ENCODE data around the gene LSM3. TPM values are rescaled to one million over a fixed set of nuclear protein-coding genes. Genes with fewer than 3 reads are reported as not detected.

LSM3 gene
- total and polyA plus RNA-seq, 9 of the 15 experiments (the other 6 are each of a cell fraction or from before 2014, with no cell fraction given), result 33.8 to 203 (median 61.2) TPM

DNA sequence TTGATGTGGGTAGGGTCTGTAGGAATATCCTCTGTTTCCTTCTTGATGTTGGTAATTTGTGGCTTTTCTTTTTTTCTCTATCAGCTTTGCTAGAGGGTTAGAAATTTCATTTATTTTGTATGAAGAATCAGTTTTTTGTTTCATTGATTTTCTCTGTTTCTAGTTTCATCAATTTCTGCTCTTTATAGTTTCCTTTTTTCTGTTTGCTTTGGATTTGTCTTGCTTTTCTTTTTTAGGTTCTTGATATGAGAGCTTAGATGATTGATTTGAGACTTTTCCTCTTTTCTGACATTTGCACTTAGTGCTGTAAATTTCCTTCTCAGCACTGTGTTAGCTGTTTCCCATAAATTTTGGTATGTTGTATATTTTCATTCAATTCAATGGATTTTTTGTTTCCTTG lies 61.3 kb downstream of the LSM3 start:
- H3K79me2 ChIP-seq (ENCODE audit: control insufficient read depth, insufficient read depth, low read length), result no peaks in the 10 kb centered on the region
- ATAC-seq (no peak), FAIRE-seq (no peak), DNase-seq (ENCODE audit: extremely low read depth in 1 of 4, low spot score in 3 of 4) (no peak)
- H3K27me3 ChIP-seq (ENCODE audit: control insufficient read depth in 2 of 2, insufficient read depth in 2 of 2, low read length in 2 of 2), result no peaks in the 10 kb centered on the region
- intact Hi-C loops (cut with micrococcal nuclease), result no loop called here
- no peak overlapping the region for H3K4me2 ChIP-seq (ENCODE audit: insufficient read depth, low read length)
- H3K9ac ChIP-seq (ENCODE audit: insufficient read depth in 1 of 2, low read depth in 2 of 2, low read length in 2 of 2), result no peak overlapping the region
- ChIA-PET CTCF (ENCODE audit: low intra/inter-chr PET ratio) (no interaction called here), POLR2A (interaction anchor here (1.4 to 1.9 kb wide), 2 partner anchors 9 to 60 kb away, joined by 3 to 5 read pairs; no protein-coding TSS in a partner anchor)
- no peaks in the 10 kb centered on the region for H3K9me1 ChIP-seq (ENCODE audit: control insufficient read depth, insufficient read depth, low read length)
- peaks cover 9% of the 10 kb centered on the region for H3K9me3 ChIP-seq (replicated peaks; ENCODE audit: control insufficient read depth, insufficient read depth, low read depth, low read length)
- peaks cover 11 to 12% of the 10 kb centered on the region in 2 experiments; a peak in 4 of 5 replicates for H3K4me1 ChIP-seq (replicated peaks in 1 of 2; ENCODE audit: control insufficient read depth in 2 of 2, insufficient read depth in 2 of 2, low read length in 2 of 2)
- no peaks in the 10 kb centered on the region for H4K20me1 ChIP-seq (replicated peaks; ENCODE audit: control insufficient read depth, insufficient read depth, low read length)
- no peaks in the 10 kb centered on the region; the same call in 2 of the 3 replicates for H3K36me3 ChIP-seq (ENCODE audit: control insufficient read depth, insufficient read depth, low read length)
- no peak overlapping the region for H3K27ac ChIP-seq (ENCODE audit: extremely low read depth, low read depth, low read length)
- 0 out of 2 replicates have a peak overlapping the region, but pooled peaks have one; percentile 6 for H2AFZ ChIP-seq (ENCODE audit: low read depth, low read length)
- in situ Hi-C loops (cut with MboI), result no loop called here
- no TSS peak for BruUV-seq (replicated peaks)
- no peak overlapping the region for H3K4me3 ChIP-seq
- TF ChIP-seq, protein P1, sequence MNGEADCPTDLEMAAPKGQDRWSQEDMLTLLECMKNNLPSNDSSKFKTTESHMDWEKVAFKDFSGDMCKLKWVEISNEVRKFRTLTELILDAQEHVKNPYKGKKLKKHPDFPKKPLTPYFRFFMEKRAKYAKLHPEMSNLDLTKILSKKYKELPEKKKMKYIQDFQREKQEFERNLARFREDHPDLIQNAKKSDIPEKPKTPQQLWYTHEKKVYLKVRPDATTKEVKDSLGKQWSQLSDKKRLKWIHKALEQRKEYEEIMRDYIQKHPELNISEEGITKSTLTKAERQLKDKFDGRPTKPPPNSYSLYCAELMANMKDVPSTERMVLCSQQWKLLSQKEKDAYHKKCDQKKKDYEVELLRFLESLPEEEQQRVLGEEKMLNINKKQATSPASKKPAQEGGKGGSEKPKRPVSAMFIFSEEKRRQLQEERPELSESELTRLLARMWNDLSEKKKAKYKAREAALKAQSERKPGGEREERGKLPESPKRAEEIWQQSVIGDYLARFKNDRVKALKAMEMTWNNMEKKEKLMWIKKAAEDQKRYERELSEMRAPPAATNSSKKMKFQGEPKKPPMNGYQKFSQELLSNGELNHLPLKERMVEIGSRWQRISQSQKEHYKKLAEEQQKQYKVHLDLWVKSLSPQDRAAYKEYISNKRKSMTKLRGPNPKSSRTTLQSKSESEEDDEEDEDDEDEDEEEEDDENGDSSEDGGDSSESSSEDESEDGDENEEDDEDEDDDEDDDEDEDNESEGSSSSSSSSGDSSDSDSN (IDR thresholded peaks at IDR 0.05; ENCODE audit: borderline replicate concordance in 1 of 2, low read depth in 2 of 2, low read length in 2 of 2), result no peak
- TF ChIP-seq DNMT1 (IDR thresholded peaks at IDR 0.05) (0 out of 2 replicates have a peak, but pooled peaks have one; percentile 53), SMARCA5 (IDR thresholded peaks at IDR 0.05) (0 out of 2 replicates have a peak, but pooled peaks have one; percentile 40), BRD9 (IDR thresholded peaks at IDR 0.05; ENCODE audit: low read depth, partially characterized antibody) (peak; percentile 49), CEBPG (CRISPR knock-in tag; IDR thresholded peaks at IDR 0.05) (no peak), CEBPG (tag; conservative IDR thresholded peaks at IDR 0.05 in 1 of 2, IDR thresholded peaks at IDR 0.05 in 1 of 2) (no peak), HDAC1 (IDR thresholded peaks at IDR 0.05) (0 out of 4 replicates have a peak, but pooled peaks of 1 of the 2 experiments have one; percentile 15), ASH1L (IDR thresholded peaks at IDR 0.05; ENCODE audit: borderline replicate concordance, low read depth, partially characterized antibody) (no peak), MEIS2 (IDR thresholded peaks at IDR 0.05; ENCODE audit: partially characterized antibody) (peak; percentile 20), LARP7 (IDR thresholded peaks at IDR 0.05) (0 out of 2 replicates have a peak, but pooled peaks have one; percentile 60)
- TF ChIP-seq, protein P2, sequence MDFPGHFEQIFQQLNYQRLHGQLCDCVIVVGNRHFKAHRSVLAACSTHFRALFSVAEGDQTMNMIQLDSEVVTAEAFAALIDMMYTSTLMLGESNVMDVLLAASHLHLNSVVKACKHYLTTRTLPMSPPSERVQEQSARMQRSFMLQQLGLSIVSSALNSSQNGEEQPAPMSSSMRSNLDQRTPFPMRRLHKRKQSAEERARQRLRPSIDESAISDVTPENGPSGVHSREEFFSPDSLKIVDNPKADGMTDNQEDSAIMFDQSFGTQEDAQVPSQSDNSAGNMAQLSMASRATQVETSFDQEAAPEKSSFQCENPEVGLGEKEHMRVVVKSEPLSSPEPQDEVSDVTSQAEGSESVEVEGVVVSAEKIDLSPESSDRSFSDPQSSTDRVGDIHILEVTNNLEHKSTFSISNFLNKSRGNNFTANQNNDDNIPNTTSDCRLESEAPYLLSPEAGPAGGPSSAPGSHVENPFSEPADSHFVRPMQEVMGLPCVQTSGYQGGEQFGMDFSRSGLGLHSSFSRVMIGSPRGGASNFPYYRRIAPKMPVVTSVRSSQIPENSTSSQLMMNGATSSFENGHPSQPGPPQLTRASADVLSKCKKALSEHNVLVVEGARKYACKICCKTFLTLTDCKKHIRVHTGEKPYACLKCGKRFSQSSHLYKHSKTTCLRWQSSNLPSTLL (IDR thresholded peaks at IDR 0.05), result 0 out of 2 replicates have a peak, but pooled peaks have one; percentile 30
- TF ChIP-seq, protein P3, sequence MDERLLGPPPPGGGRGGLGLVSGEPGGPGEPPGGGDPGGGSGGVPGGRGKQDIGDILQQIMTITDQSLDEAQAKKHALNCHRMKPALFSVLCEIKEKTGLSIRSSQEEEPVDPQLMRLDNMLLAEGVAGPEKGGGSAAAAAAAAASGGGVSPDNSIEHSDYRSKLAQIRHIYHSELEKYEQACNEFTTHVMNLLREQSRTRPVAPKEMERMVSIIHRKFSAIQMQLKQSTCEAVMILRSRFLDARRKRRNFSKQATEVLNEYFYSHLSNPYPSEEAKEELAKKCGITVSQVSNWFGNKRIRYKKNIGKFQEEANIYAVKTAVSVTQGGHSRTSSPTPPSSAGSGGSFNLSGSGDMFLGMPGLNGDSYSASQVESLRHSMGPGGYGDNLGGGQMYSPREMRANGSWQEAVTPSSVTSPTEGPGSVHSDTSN (CRISPR knock-in tag; IDR thresholded peaks at IDR 0.05; ENCODE audit: low read depth), result no peak
- TF ChIP-seq, protein P3 (tag; conservative IDR thresholded peaks at IDR 0.05; ENCODE audit: low read depth), result 0 out of 2 replicates have a peak, but pooled peaks have one; percentile 23
- TF ChIP-seq, protein P4, sequence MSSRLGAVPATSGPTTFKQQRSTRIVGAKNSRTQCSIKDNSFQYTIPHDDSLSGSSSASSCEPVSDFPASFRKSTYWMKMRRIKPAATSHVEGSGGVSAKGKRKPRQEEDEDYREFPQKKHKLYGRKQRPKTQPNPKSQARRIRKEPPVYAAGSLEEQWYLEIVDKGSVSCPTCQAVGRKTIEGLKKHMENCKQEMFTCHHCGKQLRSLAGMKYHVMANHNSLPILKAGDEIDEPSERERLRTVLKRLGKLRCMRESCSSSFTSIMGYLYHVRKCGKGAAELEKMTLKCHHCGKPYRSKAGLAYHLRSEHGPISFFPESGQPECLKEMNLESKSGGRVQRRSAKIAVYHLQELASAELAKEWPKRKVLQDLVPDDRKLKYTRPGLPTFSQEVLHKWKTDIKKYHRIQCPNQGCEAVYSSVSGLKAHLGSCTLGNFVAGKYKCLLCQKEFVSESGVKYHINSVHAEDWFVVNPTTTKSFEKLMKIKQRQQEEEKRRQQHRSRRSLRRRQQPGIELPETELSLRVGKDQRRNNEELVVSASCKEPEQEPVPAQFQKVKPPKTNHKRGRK (tag; IDR thresholded peaks at IDR 0.05), result 0 out of 2 replicates have a peak, but pooled peaks have one; percentile 44

All from K562 (cell line).